Lung (tissue), 12 donors: ENCODE data around the gene FOXN1. TPM values are rescaled to one million over a fixed set of nuclear protein-coding genes. Genes with fewer than 3 reads are reported as not detected.
"Not testable (repeated sequence)": the region's sequence is repeated elsewhere in the genome, so short reads cannot be mapped to it uniquely, and the experiment has no call there.

ENCODE experiments used
- ATAC-seq: fragments of 200-7000 bp; cut with Tn5 transposase; one replicate; pipeline ENCODE4 v1.9.1; 2020; ENCODE audit warnings: moderate number of reproducible peaks; ENCODE audit not compliant: insufficient read depth, low FRiP score
- DNase-seq, 3 donors: peaks; one replicate each; pipeline ENCODE4 v3.0.0-alpha.2; 2013 to 2017
- H3K27ac ChIP-seq, 2 donors: one replicate each; pipeline ENCODE4 v1.5.1; 2013; ENCODE audit warnings: mild to moderate bottlenecking in 2 of 2, moderate library complexity in 2 of 2, control low read depth in 1 of 2, inconsistent platforms in 1 of 2, low read depth in 1 of 2, low read length in 1 of 2
- H3K27me3 ChIP-seq, 3 donors: one replicate each; pipeline ENCODE4 v1.5.1; 2013; ENCODE audit warnings: low read length in 2 of 3; ENCODE audit not compliant: control insufficient read depth in 3 of 3, insufficient read depth in 3 of 3
- H3K36me3 ChIP-seq, 4 donors: one replicate each; pipeline ENCODE4 v1.5.1; 2013; ENCODE audit warnings: low read length in 4 of 4, mild to moderate bottlenecking in 1 of 4, moderate library complexity in 1 of 4; ENCODE audit not compliant: control insufficient read depth in 4 of 4, insufficient read depth in 4 of 4
- H3K4me1 ChIP-seq, 5 donors: one replicate each; pipeline ENCODE4 v1.5.1; 2013; ENCODE audit warnings: low read length in 5 of 5, mild to moderate bottlenecking in 2 of 5, moderate library complexity in 1 of 5; ENCODE audit not compliant: control insufficient read depth in 5 of 5, insufficient read depth in 5 of 5
- H3K4me3 ChIP-seq: one replicate; pipeline ENCODE4 v1.5.1; 2013; ENCODE audit warnings: mild to moderate bottlenecking, control low read depth, moderate library complexity
- H3K9ac ChIP-seq, 2 donors: one replicate each; pipeline ENCODE4 v1.5.1; 2013; ENCODE audit warnings: low read length in 2 of 2, control low read depth in 1 of 2; ENCODE audit not compliant: insufficient read depth in 1 of 2
- H3K9me3 ChIP-seq, 4 donors: one replicate each; pipeline ENCODE4 v1.5.1; 2013; ENCODE audit warnings: low read length in 3 of 4, mild to moderate bottlenecking in 1 of 4, moderate library complexity in 1 of 4; ENCODE audit not compliant: control insufficient read depth in 4 of 4, insufficient read depth in 3 of 4
- CTCF ChIP-seq: IDR thresholded peaks from 2 replicates; pipeline ENCODE4 v1.5.1; 2012; ENCODE audit warnings: mild to moderate bottlenecking; ENCODE audit errors: control extremely low read depth, extremely low read depth
- WGBS, 2 donors: extraction: QIAGEN DNeasy Blood & Tissue Kit; methylation state at CpG; one replicate each; pipeline ENCODE4 v1.1.7; 2013; 5-methylcytosine and 5-hydroxymethylcytosine counted together
- polyA plus RNA-seq, 2 donors: library from polyadenylated mRNA; stranded (reverse); fragments of 200-250 nt; gene quantifications; one replicate each; pipeline ENCODE4 v1.2.1, GENCODE V29; 2013
- total RNA-seq, 2 donors: library from RNA; depleted of rRNA in 1 of 2; stranded (reverse); fragments of >200 nt in 1 of 2; gene quantifications; one replicate each; pipeline ENCODE4 v1.2.1, GENCODE V29; 2014 to 2021
- donor health status: control.
- donor health status: control.
- donor health status: Bipolar disorder and iron deficiency.
- donor health status: healthy.
- donor health status: DM: yes; HTN: yes; CAD: no.

FOXN1 gene
- total and polyA plus RNA-seq, 4 donors = 0.13 to 0.25 (median 0.18) TPM; not detected in 1

- H3K27me3 ChIP-seq = no peaks in the 10 kb centered on the region
- TF ChIP-seq CTCF = no peak
- no peak overlapping the region for H3K4me3 ChIP-seq
- H3K36me3 ChIP-seq = peaks cover 0 to 6% (median 3%) of the 10 kb centered on the region in 4 donors
- H3K9ac ChIP-seq = no peak overlapping the region
- H3K27ac ChIP-seq = no peak overlapping the region
- H3K4me1 ChIP-seq = peaks cover 0 to 36% (median 0%) of the 10 kb centered on the region in 5 donors
- H3K9me3 ChIP-seq = no peaks in the 10 kb centered on the region
- no peak for DNase-seq
- 95 to 97% methylated on average over 14 of the region's 14 CpGs for WGBS, 2 donors
- ATAC-seq = no peak
Measured at GRCh38 chr17:28575126-28575795, 69.1 kb downstream of the FOXN1 start.

- H3K9ac ChIP-seq, ATAC-seq, H3K9me3 ChIP-seq, H3K27me3 ChIP-seq, H3K4me3 ChIP-seq, H3K36me3 ChIP-seq, DNase-seq: not testable (repeated sequence)
- Histone ChIP-seq H3K27ac (peak overlapping the region in 1 of 2 donors; percentile 74), H3K4me1 (peaks cover 0 to 39% (median 4%) of the 10 kb centered on the region in 5 donors)
- 72 to 75% methylated on average over 3 of the region's 3 CpGs for WGBS, 2 donors
Measured at GRCh38 chr17:28576016-28576415, 69.9 kb downstream of the FOXN1 start.

- Histone ChIP-seq H3K4me1 (peaks cover 0 to 39% (median 4%) of the 10 kb centered on the region in 5 donors), H3K9me3 (no peaks in the 10 kb centered on the region), H3K27ac (peak within 1 kb of the TSS in 1 of 2 donors; percentile 74), H3K9ac (no peak within 1 kb of the TSS), H3K27me3 (no peaks in the 10 kb centered on the region), H3K36me3 (peaks cover 0 to 6% (median 3%) of the 10 kb centered on the region in 4 donors), H3K4me3 (no peak within 1 kb of the TSS)
- ATAC-seq = peak; percentile 99
- peak; percentile 92 to 97 (median 94) for DNase-seq
- WGBS, 2 donors = 4 to 5% methylated on average over 25 to 26 of the region's 26 CpGs
- no peak for TF ChIP-seq CTCF
Measured at GRCh38 chr17:28576758-28577465, 70.8 kb downstream of the FOXN1 start, which contains the start of gene ALDOC. Gene ALDOC, minus strand, starts transcription at chr17:28576895. Its CDS starts 1,363 bp downstream, at chr17:28575532.

- no peak for DNase-seq
Measured at GRCh38 chr17:28577466-28577824, 71.3 kb downstream of the FOXN1 start.

More at GRCh38 chr17:28577466-28577824, 71.3 kb downstream of the FOXN1 start:
- Histone ChIP-seq H3K4me3 (no peak overlapping the region), H3K9me3 (no peaks in the 10 kb centered on the region), H3K27ac (no peak overlapping the region), H3K27me3 (no peaks in the 10 kb centered on the region), H3K9ac (no peak overlapping the region), H3K4me1 (peaks cover 0 to 38% (median 4%) of the 10 kb centered on the region in 5 donors), H3K36me3 (peaks cover 0 to 6% (median 3%) of the 10 kb centered on the region in 4 donors)
- no peak for ATAC-seq
- TF ChIP-seq CTCF = no peak
- 97 to 98% methylated on average over 3 of the region's 3 CpGs for WGBS, 2 donors
